ENCODE results near the gene TIMP4. TPM values are rescaled to one million over a fixed set of nuclear protein-coding genes. Genes with fewer than 3 reads are reported as not detected.

The TIMP4 gene
- total and polyA plus RNA-seq, 2 donors (not counting 1 experiment from before 2014, with no cell fraction given), result not detected

DNA sequence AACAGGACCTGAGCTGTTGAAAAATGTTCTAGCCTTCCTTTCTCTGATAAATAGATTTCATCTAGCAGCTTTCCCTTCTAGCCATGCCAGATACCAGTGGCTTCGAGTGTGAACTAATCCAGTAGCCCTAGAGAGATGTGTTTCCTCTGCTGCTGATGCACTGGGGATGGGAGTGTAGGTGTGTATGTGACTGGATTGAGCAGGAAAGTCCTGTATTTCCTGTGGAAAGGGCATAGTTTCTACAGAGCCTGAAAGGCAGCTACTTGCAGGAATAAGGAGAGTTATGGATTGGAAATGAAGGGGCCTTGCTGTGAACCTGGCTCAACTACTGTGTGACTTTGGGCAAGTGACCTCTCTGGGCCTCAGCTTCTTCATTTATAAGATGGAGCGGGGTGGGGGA is 8.6 kb downstream of the TIMP4 start:
- no peak overlapping the region for H2AFZ ChIP-seq (ENCODE audit: insufficient read depth, low read depth, low read length, poor library complexity, severe bottlenecking)
- no peak overlapping the region for H3K4me3 ChIP-seq (ENCODE audit: control extremely low read depth in 1 of 5, extremely low read depth in 1 of 5, insufficient read depth in 1 of 5, low read depth in 2 of 5, low read length in 4 of 5)
- no peaks in the 10 kb centered on the region for H3K4me1 ChIP-seq (ENCODE audit: control insufficient read depth in 2 of 2, insufficient read depth in 2 of 2, low read length in 2 of 2)
- ChIA-PET POLR2A (no interaction called here), CTCF (interaction anchor here (0.7 kb wide), 1 partner anchor 12 kb away, joined by 4 read pairs; no protein-coding TSS in a partner anchor)
- no peaks in the 10 kb centered on the region for H3K79me2 ChIP-seq (ENCODE audit: control insufficient read depth, insufficient read depth, low read length)
- peaks cover 18% of the 10 kb centered on the region for H3K27me3 Mint-ChIP-seq
- ATAC-seq (ENCODE audit: low read depth) (no peak), DNase-seq (no peak)
- H3K4me2 ChIP-seq (replicated peaks; ENCODE audit: low read depth, low read length, poor library complexity, severe bottlenecking), result no peak overlapping the region
- no peak overlapping the region for H3K27ac ChIP-seq (ENCODE audit: low read length in 2 of 2)
- WGBS (ENCODE audit: insufficient coverage), result 77% methylated on average over 1 of the region's 2 CpGs
- TF ChIP-seq, protein P1, sequence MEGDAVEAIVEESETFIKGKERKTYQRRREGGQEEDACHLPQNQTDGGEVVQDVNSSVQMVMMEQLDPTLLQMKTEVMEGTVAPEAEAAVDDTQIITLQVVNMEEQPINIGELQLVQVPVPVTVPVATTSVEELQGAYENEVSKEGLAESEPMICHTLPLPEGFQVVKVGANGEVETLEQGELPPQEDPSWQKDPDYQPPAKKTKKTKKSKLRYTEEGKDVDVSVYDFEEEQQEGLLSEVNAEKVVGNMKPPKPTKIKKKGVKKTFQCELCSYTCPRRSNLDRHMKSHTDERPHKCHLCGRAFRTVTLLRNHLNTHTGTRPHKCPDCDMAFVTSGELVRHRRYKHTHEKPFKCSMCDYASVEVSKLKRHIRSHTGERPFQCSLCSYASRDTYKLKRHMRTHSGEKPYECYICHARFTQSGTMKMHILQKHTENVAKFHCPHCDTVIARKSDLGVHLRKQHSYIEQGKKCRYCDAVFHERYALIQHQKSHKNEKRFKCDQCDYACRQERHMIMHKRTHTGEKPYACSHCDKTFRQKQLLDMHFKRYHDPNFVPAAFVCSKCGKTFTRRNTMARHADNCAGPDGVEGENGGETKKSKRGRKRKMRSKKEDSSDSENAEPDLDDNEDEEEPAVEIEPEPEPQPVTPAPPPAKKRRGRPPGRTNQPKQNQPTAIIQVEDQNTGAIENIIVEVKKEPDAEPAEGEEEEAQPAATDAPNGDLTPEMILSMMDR (IDR thresholded peaks at IDR 0.05), result no peak
- no peak for TF ChIP-seq EZH2 (IDR thresholded peaks at IDR 0.05; ENCODE audit: borderline replicate concordance, insufficient read depth, low read depth, low read length, poor library complexity, severe bottlenecking)
- H3K4me3 Mint-ChIP-seq, result no peak overlapping the region
- H3K9me3 Mint-ChIP-seq (ENCODE audit: insufficient read depth), result no peaks in the 10 kb centered on the region
- H3K4me1 Mint-ChIP-seq, result no peaks in the 10 kb centered on the region
- H3K9me3 ChIP-seq (ENCODE audit: control extremely low read depth in 1 of 3, control insufficient read depth in 2 of 3, insufficient read depth in 1 of 3, low read length in 2 of 3), result no peaks in the 10 kb centered on the region
- H3K27ac Mint-ChIP-seq, result no peak overlapping the region
- H3K9ac ChIP-seq (ENCODE audit: low read length), result no peak overlapping the region
- peaks cover 0 to 19% (median 0%) of the 10 kb centered on the region in 4 experiments for H3K27me3 ChIP-seq (replicated peaks in 1 of 4; ENCODE audit: control extremely low read depth in 1 of 4, control insufficient read depth in 3 of 4, insufficient read depth in 4 of 4, low read length in 3 of 4)
- intact Hi-C loops (cut with micrococcal nuclease), result no loop called here
- no peaks in the 10 kb centered on the region for H4K20me1 ChIP-seq (ENCODE audit: control insufficient read depth, insufficient read depth, low read length, poor library complexity, severe bottlenecking)
- no peaks in the 10 kb centered on the region for H3K36me3 ChIP-seq (replicated peaks in 1 of 2; ENCODE audit: control extremely low read depth in 1 of 2, control insufficient read depth in 1 of 2, extremely low read depth in 1 of 2, insufficient read depth in 2 of 2, low read length in 1 of 2)

DNA sequence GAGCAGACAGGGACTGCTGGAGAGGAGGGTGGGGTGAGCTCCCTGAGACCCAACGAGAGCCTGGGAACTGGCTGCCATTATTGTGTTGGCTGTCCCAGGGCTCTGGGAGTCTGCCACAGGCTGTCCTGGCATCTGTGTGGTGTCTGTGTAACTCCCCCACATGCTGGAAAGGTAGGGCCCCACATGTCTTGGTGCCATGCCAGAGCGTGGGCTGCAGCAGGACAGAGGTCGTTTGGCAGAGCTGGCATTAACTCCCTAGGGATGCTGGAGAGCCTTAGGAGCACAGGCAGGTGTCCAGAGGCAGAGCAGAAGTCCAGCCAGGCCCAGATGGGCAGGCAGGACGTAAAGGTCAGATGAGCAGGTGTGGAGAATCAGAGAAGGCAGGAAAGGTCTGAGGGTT is 9.7 kb downstream of the TIMP4 start:
- H3K4me2 ChIP-seq (replicated peaks; ENCODE audit: low read depth, low read length, poor library complexity, severe bottlenecking), result no peak overlapping the region
- ChIA-PET POLR2A (no interaction called here), CTCF (no interaction called here)
- intact Hi-C loops (cut with micrococcal nuclease), result no loop called here
- H3K79me2 ChIP-seq (ENCODE audit: control insufficient read depth, insufficient read depth, low read length), result no peaks in the 10 kb centered on the region
- Mint-ChIP-seq H3K4me3 (no peak overlapping the region), H3K27ac (no peak overlapping the region), H3K9me3 (ENCODE audit: insufficient read depth) (no peaks in the 10 kb centered on the region), H3K4me1 (no peaks in the 10 kb centered on the region), H3K27me3 (peaks cover 16% of the 10 kb centered on the region)
- no peak overlapping the region for H3K27ac ChIP-seq (ENCODE audit: low read length in 2 of 2)
- TF ChIP-seq, protein P1 (IDR thresholded peaks at IDR 0.05), result no peak
- TF ChIP-seq EZH2 (IDR thresholded peaks at IDR 0.05; ENCODE audit: borderline replicate concordance, insufficient read depth, low read depth, low read length, poor library complexity, severe bottlenecking), result no peak
- no peaks in the 10 kb centered on the region for H3K9me3 ChIP-seq (ENCODE audit: control extremely low read depth in 1 of 3, control insufficient read depth in 2 of 3, insufficient read depth in 1 of 3, low read length in 2 of 3)
- no peak overlapping the region for H3K9ac ChIP-seq (ENCODE audit: low read length)
- WGBS (ENCODE audit: insufficient coverage), result 84% methylated on average over 4 of the region's 4 CpGs
- DNase-seq, result no peak
- H2AFZ ChIP-seq (ENCODE audit: insufficient read depth, low read depth, low read length, poor library complexity, severe bottlenecking), result no peak overlapping the region
- H3K4me3 ChIP-seq (ENCODE audit: control extremely low read depth in 1 of 5, extremely low read depth in 1 of 5, insufficient read depth in 1 of 5, low read depth in 2 of 5, low read length in 4 of 5), result no peak overlapping the region
- peaks cover 0 to 18% (median 0%) of the 10 kb centered on the region in 4 experiments for H3K27me3 ChIP-seq (replicated peaks in 1 of 4; ENCODE audit: control extremely low read depth in 1 of 4, control insufficient read depth in 3 of 4, insufficient read depth in 4 of 4, low read length in 3 of 4)
- no peak for ATAC-seq (ENCODE audit: low read depth)
- no peaks in the 10 kb centered on the region for H3K36me3 ChIP-seq (replicated peaks in 1 of 2; ENCODE audit: control extremely low read depth in 1 of 2, control insufficient read depth in 1 of 2, extremely low read depth in 1 of 2, insufficient read depth in 2 of 2, low read length in 1 of 2)
- no peaks in the 10 kb centered on the region for H3K4me1 ChIP-seq (ENCODE audit: control insufficient read depth in 2 of 2, insufficient read depth in 2 of 2, low read length in 2 of 2)
- no peaks in the 10 kb centered on the region for H4K20me1 ChIP-seq (ENCODE audit: control insufficient read depth, insufficient read depth, low read length, poor library complexity, severe bottlenecking)
